CD4-positive, alpha-beta T cell treated with Interleukin-4 for 4 hours (primary cell): ENCODE measurements around the gene COG5.

Experiments used
- DNase-seq: peaks from one replicate; pipeline ENCODE4 v3.0.0-alpha.2; 2020

Gene COG5

DNA sequence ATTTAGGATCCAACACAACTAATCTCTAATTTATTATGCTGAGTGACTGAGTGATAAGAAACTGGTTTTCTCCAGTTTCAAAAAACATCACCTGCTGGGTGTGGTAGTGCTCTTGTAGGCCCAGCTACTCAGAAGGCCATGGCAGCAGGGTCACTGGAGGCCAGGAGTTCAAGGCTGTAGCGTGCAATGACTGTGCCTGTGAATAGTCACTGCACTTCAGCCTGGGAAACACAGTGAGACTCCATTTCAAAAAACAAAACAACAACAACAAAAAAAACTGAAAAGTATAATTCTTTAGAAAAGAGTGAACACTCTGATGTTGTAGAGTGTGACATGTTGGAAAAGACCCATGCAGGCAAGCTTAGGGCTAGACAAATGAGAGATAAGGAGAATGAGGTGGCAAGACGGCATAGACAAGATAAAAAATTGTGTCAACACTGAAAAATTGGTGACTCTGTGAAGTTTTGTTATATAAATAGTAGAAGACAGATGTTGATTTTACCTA, 243.9 kb downstream of the COG5 start:
- DNase-seq = no peak

DNA sequence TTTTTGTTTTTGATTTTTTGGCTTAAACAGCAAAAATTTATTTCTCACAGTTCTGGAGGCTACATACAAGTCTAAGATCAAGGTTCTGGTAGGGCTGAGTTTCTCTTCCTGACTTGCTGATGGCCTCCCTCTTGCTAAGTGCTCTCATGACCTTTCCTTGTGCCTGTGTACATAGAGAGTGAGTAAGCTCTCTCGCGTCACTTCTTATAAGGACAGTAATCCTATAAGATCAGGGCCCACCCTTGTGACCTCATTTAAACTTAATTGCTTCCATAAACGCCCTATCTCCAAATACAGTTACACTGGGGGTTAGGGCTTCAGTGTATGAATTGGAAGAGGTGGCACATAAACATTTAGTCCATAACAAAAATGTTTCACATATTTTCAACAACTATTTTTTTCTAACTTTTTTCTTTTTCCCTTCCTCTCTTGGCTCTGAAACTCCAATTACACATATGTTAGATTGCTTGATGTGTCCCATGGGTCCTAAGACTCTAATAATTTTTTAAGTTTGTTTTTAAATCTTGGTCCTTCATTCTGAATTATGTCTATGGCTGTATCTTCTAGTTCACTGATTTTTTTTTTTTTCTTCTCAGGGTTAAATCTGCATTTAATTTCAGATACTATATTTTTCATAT, 245.1 kb downstream of the COG5 start:
- no peak for DNase-seq

DNA sequence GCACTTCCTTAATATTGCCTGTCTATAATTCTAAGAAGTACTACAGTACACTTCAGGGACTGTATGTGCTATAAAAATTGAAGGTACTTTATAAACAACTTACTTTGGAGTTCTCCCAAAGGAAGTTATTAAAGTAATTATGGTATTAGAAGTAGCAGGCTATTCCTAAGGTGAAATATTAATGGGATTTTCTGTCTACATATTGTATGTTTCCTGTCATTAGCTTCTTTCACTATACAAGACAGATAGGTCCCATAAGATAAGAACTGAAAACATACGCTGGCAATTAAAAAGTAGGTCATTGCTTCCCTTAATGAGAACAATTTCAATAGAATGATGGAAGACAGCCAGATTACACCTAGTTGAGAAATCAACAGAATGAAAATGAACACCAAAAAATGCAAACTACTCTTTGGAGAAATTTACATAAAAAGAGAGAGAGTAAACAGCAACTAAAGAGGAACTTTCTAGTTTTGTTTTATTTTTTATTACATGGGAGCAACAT, 248.0 kb downstream of the COG5 start:
- no peak for DNase-seq

DNA sequence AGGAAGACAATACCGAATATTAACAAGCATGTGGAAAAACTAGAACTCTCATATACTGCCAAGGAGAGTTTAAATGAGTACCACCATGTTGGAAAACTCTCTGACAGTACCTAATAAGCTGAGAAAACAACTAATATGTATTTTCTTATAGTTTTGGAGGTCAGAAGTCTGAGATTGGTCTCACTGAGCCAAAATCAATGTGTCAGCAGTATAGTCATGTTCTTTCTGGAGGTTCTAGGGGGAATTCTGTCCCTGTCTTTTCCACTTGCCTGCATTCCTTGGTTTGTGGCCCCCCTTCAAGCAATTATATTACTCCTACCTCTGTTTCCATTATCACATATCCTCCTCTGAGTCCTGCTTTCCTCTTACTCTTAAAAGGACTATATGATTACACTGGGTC, 250.4 kb downstream of the COG5 start:
- no peak for DNase-seq

DNA sequence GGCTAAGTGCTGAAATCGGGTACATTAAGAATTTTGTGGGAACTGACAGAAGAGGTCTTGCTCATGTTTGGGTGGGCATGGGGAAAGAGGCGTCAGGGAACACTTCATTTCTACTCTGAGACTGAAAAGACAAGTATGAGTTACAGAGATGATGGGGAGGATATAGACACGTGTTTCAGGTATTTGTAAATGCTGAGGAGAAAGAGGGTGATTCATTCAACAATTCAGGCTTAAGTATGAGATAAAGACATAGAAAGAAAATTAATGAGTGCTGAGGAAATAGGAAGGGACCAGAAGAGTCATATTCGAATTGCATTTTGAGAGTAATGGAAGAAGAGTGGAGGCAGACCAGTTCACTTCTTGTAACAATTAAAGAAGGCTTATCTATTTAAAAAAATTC, 251.3 kb downstream of the COG5 start:
- no peak for DNase-seq

DNA sequence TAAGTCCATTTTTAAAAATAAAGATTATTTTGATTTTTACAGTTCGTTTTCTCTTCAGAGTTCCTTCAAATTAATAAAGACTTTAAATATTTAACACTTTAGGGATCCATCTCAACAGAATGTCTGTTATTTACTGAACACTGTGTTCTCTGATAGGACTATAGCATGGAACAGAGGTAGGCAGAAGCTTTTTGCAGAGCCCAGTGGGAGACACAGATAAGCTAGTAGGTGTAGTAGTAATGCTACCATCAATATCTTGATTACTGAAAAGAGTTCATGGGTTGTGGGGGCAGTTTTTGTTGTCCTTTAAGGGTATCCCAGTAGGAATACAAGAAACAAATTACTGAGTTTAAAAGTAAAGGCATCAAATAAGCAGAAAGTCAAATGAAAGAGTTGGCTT, 254.4 kb downstream of the COG5 start:
- no peak for DNase-seq

DNA sequence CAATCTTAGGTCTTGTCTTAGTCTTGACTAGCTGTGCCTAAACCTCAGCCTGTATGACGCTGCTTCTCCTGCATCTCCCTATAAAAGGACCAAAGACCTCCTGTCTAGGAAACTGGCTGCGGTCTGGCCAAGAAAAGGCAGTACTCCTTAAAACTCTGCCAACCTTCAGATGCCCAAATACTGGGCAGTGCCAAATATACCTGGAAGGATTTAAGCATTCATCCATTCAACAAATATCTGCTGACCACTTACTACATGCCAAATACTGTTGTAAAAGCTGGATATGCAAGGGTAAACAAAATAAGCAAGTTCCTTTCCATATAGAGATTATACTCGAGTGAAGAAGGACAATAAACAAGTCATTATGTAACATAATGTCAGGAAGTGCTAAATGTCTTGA, 259.1 kb downstream of the COG5 start:
- no peak for DNase-seq

DNA sequence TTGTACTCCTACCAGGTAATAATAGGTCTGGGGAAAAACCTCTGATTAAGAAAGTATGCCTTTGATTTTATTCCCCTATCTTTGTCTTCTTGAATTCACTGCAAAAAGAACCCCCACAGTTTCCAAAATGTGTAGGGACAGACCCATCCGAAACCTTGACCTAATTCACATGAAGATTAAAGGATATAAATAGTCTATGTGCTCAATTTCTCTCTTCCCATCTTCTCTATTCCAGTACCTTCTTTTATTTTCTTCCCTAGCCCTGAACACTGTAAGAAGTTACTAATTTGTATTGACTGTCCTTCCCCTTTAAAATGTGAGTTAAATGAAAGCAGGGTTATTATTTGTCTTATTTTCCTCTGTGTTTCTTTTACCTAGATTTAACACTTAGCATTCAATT, 259.7 kb downstream of the COG5 start:
- DNase-seq = no peak

DNA sequence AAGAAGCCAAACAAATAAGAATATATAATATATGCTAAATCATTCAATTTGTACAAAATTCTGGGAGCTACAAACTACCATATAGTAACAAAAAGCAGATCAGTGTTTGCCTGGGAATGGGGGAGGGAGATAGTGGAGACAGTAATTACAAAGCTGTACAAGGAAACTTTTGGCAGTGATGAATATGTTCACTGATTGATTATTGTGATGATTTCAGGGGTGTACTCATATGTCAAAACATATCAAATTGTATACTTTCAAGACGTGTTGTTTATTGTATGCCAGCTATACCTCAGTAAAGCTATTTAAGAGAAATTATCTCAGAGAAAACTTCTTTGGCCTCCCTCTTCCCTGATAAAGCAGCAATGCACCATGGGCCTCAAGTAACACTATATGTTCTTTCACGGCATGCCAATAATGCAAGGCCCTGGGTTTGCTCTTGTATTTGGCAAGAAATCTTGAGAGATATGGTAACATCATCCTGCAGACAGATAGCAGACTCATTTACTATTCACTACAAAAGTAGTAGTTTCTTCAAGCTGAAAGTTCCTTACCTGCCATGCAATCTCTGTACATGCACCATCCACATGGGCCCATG, 261.4 kb downstream of the COG5 start:
- no peak for DNase-seq

DNA sequence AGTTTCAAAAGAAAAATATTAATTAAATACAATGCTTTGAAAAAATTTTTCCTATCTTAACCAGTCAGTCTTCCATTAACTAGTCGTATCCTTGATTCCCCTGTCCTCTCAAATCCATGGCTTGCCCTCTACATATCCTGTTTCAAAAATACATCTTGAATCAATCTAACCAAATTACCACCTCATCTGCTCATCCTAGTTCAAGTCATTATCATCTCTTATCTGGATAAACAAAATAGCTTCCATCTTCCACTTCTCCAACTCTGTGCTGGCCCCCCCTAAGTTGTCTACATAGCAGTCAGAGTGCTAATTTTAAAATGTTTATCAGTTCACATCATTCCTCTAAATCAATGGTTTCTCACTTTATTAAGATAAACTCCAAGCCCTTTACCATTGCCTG, 269.5 kb downstream of the COG5 start:
- no peak for DNase-seq

DNA sequence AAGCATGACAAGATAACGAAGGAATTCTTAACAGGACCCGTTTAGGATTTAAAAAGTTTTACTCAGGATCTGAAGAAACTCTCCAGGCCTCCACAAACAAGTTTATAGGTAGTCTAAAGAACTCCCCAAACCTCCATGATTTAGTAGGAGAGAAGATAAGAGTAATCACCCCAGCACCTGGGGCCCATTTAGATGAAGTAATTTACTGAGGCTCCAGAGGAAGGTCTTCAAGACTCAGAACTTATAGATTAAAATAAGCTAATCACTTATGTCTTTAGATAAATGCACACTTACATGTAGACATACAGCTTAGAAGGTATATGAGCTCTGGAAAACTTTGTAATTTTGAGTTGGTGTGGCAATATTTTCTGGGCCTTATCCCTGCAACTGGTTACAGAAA, 271.1 kb downstream of the COG5 start:
- DNase-seq = no peak

DNA sequence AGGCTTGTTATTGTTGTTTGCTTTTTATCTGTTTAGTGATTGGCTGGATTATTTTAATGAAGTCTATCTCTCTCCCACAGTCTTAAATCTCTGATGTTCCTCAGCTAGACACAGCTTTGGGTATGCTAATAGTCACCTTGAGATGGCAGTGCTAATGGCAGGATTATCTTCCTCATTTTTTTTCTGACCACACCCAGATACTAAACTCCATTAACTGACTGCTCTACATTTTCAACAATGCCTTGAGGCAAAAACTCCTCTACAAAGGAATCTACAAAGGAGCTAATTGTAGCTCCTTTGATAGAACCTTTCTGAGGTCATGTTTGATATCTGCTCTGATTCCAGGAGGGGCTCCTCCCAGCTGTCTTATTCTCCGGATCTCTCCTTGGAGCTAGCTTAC, 272.3 kb downstream of the COG5 start:
- no peak for DNase-seq

DNA sequence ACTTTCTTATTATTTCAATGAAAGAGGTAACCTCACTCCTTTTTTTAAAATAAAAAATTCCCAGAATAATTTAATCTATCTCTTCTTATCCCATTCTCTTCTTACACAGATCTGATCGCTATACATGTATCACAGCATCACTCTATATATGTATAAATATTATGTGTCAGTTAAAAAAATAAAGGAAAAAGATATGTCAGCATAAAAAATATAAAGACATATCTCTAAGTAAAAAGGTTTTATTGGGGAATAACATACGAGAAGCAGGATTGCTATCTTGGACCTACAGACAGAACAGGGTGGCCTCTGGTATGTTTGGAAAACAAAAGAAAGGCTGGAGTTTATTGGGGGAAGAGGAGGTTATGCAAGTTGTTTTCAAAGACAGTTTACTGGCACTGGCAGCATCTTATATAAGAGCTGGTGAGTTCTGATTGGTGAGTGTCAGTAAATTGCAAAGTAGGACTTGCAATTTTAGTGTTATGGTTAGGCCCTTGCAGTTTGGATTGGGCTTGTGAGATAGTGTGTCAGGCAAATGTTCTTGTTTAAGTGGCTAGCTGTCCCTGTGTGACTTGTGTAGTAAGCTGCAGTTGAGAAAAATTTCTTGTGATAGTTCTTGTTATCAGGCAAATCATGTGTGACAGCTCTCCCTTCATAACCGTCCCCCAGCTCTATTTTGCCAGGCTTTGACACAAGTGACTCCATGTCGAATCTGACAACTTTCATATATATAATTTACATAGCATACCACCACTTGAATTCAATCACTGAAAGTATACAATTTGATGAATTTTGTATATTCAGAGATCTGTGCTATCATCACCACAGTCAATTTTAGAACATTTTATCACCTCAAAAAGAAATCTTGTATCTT, 276.7 kb downstream of the COG5 start:
- DNase-seq = no peak

DNA sequence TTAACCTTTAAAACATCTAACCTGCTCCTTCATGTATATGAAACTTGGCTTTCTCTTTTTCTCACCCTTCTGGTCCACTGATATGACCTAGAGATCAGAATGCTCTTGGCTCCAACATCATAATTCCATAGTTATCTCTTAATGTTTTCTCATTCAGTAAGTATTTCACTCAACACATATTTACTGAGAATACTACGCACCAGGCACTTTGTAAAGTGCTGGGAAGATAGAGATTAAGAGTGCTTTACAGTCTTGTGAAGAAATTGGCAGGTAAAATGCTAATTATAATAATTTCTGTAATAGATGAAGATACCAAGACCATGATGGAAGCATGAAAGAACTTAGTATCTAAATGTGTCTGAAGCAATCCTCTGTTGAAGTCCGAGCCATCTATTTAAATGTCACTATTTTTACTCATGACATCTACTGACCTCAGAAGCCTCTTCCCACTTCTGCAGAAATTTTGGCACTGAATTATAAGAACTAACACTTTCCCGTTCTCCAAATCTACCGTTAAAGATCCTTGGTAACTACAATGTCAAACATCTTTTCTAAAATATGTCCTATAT, 278.7 kb downstream of the COG5 start:
- DNase-seq = no peak

DNA sequence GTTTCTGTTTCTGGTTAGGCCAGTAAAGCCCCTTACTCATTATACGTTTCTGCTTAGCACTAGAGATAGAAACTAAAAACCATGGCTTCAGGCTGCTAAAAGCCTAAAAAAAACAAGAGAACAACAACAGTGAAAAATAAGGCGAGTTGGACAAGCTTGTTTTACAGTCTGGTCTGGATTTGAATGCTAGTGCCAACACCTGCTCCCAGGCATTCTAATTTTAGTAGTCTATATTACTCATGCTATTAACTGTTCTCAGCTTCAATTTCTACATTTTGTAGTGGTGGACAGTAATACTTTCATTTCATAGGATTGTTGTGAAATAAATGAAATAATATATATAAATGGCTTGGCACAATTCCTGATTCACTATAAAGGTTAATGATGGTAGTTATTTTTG, 286.4 kb downstream of the COG5 start:
- DNase-seq = no peak

DNA sequence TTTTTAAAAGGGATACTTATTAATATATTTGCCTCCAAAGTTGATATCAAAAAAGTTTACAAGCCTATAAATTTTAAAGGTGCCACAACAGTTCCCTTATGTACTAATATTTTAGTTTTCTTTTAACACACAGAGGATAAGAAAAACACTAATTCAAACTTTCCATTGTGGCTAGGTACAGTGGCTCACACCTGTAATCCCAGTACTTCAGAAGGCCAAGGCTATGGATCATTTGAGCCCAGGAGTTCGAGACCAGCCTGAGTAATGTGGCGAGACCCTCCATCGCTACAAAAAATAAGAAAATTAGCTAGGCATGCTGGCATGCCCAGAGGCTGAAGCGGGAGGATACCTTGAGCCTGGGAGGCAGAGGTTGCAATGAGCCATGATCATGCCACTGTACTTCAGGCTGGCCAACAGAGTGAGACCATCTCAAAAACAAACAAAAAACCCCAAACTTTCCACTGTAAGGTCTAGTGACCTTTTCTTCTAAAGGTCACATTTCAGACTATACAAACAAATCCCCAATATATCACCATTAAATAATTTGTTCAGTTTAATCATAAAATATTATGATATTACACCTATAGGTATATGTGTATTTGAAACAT, 287.4 kb downstream of the COG5 start:
- no peak for DNase-seq

DNA sequence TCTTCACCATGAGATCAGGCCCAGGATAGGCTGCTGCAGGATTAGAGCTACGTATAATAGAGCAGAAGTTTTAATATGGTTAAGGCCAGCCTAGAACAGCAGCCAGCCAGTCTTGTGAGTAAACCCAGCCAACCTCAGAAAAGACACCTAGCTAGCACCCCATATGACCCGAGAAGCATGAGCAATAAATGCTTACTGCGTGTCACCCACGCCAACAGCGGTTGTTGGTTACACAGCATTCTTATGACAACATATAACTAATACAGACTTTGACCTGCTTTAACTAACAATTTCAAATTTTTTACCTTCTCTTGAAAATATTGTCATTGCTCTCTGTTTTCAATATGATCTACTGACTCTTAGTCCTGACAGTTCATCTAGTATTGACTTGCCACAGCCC, 289.2 kb downstream of the COG5 start:
- no peak for DNase-seq

DNA sequence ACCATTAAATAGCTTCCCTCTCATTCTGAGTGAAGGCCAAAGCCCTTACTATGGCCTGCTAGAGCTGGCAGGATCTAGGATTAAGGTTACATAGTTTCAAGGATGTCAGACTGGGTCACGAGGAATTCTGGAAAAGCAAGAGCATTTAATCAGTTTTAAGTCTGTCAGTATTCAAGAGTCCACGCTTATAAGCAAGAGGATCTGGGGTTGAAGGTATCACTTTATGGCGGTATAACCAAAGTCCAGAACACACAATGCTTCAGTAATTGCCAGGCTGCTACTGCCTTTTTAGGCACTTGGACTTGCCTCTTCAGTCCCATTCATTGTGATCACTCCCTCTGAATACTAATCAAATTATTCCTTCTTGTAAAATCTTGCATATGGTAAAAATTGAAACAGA, 293.9 kb downstream of the COG5 start:
- DNase-seq = no peak

DNA sequence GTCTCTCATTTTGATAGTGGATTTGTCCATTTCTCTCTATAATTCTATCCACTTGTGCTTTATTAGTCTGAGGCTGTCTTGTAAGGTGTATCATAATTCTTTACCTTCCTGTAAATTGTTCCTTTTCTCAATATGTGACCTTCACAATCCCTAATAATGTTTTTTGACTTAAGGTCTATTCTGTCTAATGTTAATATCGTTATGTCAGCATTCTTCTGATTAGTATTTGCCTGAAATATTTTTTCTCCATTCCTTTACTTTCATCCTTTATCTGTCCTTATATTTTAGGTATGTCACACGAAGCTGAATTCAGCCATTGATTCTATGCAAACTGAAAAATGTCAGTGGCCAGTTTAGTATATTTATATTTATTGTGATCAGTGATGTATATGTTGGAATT, 295.1 kb downstream of the COG5 start:
- DNase-seq = no peak

DNA sequence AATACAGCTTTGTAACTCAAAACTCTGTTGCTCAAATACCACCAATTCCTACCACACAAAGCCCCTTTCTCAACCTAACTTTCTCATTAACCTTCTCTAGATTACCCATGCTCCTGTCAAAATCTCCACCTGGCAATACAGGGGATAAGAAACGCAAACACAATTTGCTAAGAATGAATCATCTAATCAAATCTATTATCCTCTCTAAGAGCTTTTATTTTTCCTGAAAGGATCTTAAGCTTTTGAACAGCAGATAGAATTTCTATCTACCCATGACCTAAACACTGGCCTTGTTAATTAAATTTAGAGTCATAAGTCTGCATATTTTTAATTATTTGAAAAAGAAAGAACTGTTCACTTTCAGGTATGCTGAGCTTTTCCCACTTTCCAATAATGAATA, 296.6 kb downstream of the COG5 start:
- no peak for DNase-seq

DNA sequence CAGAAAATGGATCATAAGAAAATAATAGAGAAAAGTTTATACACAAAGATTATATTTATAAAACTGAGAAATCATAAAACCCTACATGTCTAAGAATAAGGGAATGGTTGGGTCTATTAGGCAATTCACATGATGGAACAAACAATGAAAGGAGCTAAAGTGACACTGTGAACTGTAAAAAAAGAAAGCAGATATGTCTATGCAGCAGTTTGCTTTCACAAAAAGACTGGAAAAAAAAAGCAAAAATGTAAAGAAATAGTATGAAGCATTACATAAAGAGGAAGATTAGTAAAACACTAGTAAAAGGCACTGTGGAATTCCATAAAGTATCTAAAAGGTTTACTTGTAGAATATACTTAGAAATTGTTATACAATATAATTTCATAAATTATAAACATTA, 299.0 kb downstream of the COG5 start:
- no peak for DNase-seq

DNA sequence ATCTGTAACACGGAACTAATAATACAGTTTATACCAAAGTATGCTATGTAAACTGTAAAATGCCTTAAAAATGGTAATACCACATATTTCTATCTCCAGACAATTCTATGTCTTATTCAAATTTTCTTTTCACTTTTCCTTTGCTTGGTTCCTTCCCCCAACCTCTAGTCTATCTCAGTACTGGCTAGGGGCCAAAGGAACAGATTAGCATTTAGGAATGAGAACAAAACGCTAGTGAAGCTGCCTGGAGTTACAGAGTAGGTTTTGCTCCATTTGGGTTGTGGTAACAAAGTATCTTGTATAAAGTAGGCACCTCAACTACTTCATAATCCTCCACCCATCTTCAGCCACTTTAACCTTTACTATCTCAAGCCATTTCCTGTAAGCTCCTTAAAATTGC, 300.9 kb downstream of the COG5 start:
- DNase-seq = no peak

DNA sequence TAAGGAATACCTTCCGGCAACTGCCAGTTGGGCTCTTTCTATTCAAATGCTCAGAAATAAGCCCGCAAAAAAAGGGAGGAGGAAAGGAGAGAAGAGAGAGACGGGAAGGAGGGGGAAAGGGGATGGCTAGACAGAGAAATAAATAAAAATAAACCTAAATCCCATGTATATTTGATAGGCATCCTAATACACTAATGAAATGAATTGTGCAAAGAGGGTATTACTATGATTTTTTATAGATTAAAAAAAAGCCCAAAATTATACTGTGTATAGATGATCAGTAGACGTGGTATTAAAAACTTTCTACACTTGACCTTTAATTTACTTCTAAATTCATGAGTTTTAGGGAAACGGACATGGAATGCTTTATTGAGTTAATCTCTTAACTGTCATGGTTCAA, 305.0 kb downstream of the COG5 start:
- no peak for DNase-seq
